GM23338 (cell line): ENCODE measurements around the gene FETUB. TPM values are rescaled to one million over a fixed set of nuclear protein-coding genes. Genes with fewer than 3 reads are reported as not detected.

Experiments
- ATAC-seq: fragments of 200-7000 bp; cut with Tn5 transposase; 3 replicates; pipeline ENCODE4 v1.9.1; 2020
- DNase-seq: peaks from one replicate; pipeline ENCODE4 v3.0.0-alpha.2; 2015; ENCODE audit warnings: low spot score
- H2AFZ ChIP-seq: fragments of 200-600 bp; sonication (generic); 2 replicates; pipeline ENCODE4 v1.8.0; 2016; ENCODE audit warnings: antibody characterized with exemption, mild to moderate bottlenecking, moderate library complexity
- H3F3A ChIP-seq: fragments of 200-600 bp; sonication (generic); replicated peaks from 2 replicates; pipeline ENCODE4 v1.8.0; 2017; ENCODE audit warnings: antibody characterized with exemption, mixed run types, low read depth
- H3K27ac ChIP-seq: fragments of 200-600 bp; sonication (generic); 2 replicates; pipeline ENCODE4 v1.6.1; 2016; ENCODE audit warnings: low read depth
- H3K27me3 ChIP-seq: fragments of 200-600 bp; sonication (generic); 2 replicates; pipeline ENCODE4 v1.8.0; 2016; ENCODE audit warnings: mild to moderate bottlenecking, mixed run types, moderate library complexity; ENCODE audit not compliant: insufficient read depth
- H3K36me3 ChIP-seq: fragments of 200-600 bp; sonication (generic); 2 replicates; pipeline ENCODE4 v1.8.0; 2016; ENCODE audit warnings: mild to moderate bottlenecking; ENCODE audit not compliant: insufficient read depth
- H3K4me1 ChIP-seq: fragments of 200-600 bp; sonication (generic); 2 replicates; pipeline ENCODE4 v1.8.0; 2016; ENCODE audit warnings: mild to moderate bottlenecking, moderate library complexity; ENCODE audit not compliant: insufficient read depth
- H3K4me2 ChIP-seq: fragments of 200-600 bp; sonication (generic); 2 replicates; pipeline ENCODE4 v1.7.1; 2017; ENCODE audit warnings: mixed run types
- H3K4me3 ChIP-seq: fragments of 200-600 bp; sonication (generic); 2 replicates; pipeline ENCODE4 v1.6.1; 2016; ENCODE audit warnings: mixed run types
- H3K79me2 ChIP-seq: fragments of 200-600 bp; sonication (generic); replicated peaks from 2 replicates; pipeline ENCODE4 v1.8.0; 2017; ENCODE audit warnings: mild to moderate bottlenecking; ENCODE audit not compliant: insufficient read depth
- H3K9me2 ChIP-seq: fragments of 200-600 bp; sonication (generic); 2 replicates; pipeline ENCODE4 v1.8.0; 2017; ENCODE audit not compliant: insufficient read depth
- H4K20me1 ChIP-seq: fragments of 200-600 bp; sonication (generic); replicated peaks from 2 replicates; pipeline ENCODE4 v1.8.0; 2017; ENCODE audit warnings: mild to moderate bottlenecking; ENCODE audit not compliant: insufficient read depth
- H3K27ac Mint-ChIP-seq: 2 replicates; pipeline ENCODE4 v1.8.0; 2020; ENCODE audit warnings: inconsistent platforms, mild to moderate bottlenecking, moderate library complexity, mixed read lengths
- H3K27me3 Mint-ChIP-seq: 3 replicates; pipeline ENCODE4 v1.8.0; 2022; ENCODE audit warnings: low read depth, mild to moderate bottlenecking, moderate library complexity, mixed read lengths, inconsistent platforms; ENCODE audit not compliant: insufficient read depth, poor library complexity
- H3K36me3 Mint-ChIP-seq: 3 replicates; pipeline ENCODE4 v1.8.0; 2021; ENCODE audit warnings: low read depth, mild to moderate bottlenecking, inconsistent platforms, moderate library complexity, mixed read lengths
- H3K4me1 Mint-ChIP-seq: 3 replicates; pipeline ENCODE4 v1.8.0; 2020; ENCODE audit warnings: mild to moderate bottlenecking, inconsistent platforms, mixed read lengths
- H3K4me3 Mint-ChIP-seq: 3 replicates; pipeline ENCODE4 v1.8.0; 2021; ENCODE audit warnings: moderate library complexity, mild to moderate bottlenecking, inconsistent platforms, mixed read lengths
- H3K9me3 Mint-ChIP-seq: 3 replicates; pipeline ENCODE4 v1.8.0; 2020; ENCODE audit warnings: moderate library complexity, mild to moderate bottlenecking, inconsistent platforms, mixed read lengths
- CREB1 ChIP-seq: fragments of 250-450 bp; sonication (Bioruptor Pico); IDR thresholded peaks from 2 replicates; pipeline ENCODE4 v1.5.0; 2020; ENCODE audit warnings: low read depth, mild to moderate bottlenecking, moderate library complexity
- EZH2 ChIP-seq: fragments of 200-600 bp; sonication (generic); IDR thresholded peaks from one replicate; pipeline ENCODE4 v1.8.0; 2017; ENCODE audit warnings: antibody characterized with exemption, mild to moderate bottlenecking, low read depth; ENCODE audit not compliant: unreplicated experiment
- EZH2phosphoT487 ChIP-seq: fragments of 200-600 bp; sonication (generic); IDR thresholded peaks from one replicate; pipeline ENCODE4 v1.8.1; 2018; ENCODE audit warnings: antibody characterized with exemption; ENCODE audit not compliant: unreplicated experiment
- JUNB ChIP-seq: IDR thresholded peaks from one replicate; pipeline ENCODE4 v1.6.1; 2016; ENCODE audit warnings: antibody characterized with exemption; ENCODE audit not compliant: unreplicated experiment
- NANOG ChIP-seq: IDR thresholded peaks from 2 replicates; pipeline ENCODE4 v1.6.1; 2016; ENCODE audit warnings: antibody characterized with exemption, borderline replicate concordance
- STAT1 ChIP-seq: IDR thresholded peaks from one replicate; pipeline ENCODE4 v1.6.1; 2016; ENCODE audit warnings: antibody characterized with exemption; ENCODE audit not compliant: unreplicated experiment
- ZNF331 ChIP-seq: fragments of 250-450 bp; sonication (Bioruptor Pico); IDR thresholded peaks from 2 replicates; pipeline ENCODE4 v1.5.0; 2020; ENCODE audit warnings: low read depth, mild to moderate bottlenecking, moderate library complexity
- polyA plus RNA-seq: library from polyadenylated mRNA; unstranded; fragments of >200 nt; fragmentation: Nextera tagmentation; extraction: Ambion mirVana; gene quantifications from 2 replicates; pipeline ENCODE4 v1.2.1, GENCODE V29; 2016
- total RNA-seq: library from RNA; depleted of rRNA; stranded (reverse); fragments of >200 nt; shearing (Covaris generic); gene quantifications from 2 replicates; pipeline ENCODE4 v1.2.3, GENCODE V29; 2014
- TF ChIP-seq, protein P1 (sequence below): IDR thresholded peaks from 2 replicates; pipeline ENCODE4 v1.6.1; 2016; ENCODE audit warnings: antibody characterized with exemption
- TF ChIP-seq, protein P2 (sequence below), 2 experiments: fragments of 200-600 bp in 1 of 2; sonication (generic) in 1 of 2; conservative IDR thresholded peaks; 2 replicates each; pipeline versions ENCODE4 v1.5.1 to v1.6.1; 2016 to 2017; ENCODE audit warnings: antibody characterized with exemption in 2 of 2, low read depth in 2 of 2, mild to moderate bottlenecking in 2 of 2, moderate library complexity in 1 of 2
- TF ChIP-seq, protein P3 (sequence below): fragments of 250-450 bp; sonication (Bioruptor Pico); IDR thresholded peaks from 2 replicates; pipeline ENCODE4 v1.5.0; 2020; ENCODE audit warnings: mild to moderate bottlenecking, moderate library complexity

FETUB gene
- total and polyA plus RNA-seq, 2 experiments from 2014 or later = 0.26 TPM; not detected in 1

DNA sequence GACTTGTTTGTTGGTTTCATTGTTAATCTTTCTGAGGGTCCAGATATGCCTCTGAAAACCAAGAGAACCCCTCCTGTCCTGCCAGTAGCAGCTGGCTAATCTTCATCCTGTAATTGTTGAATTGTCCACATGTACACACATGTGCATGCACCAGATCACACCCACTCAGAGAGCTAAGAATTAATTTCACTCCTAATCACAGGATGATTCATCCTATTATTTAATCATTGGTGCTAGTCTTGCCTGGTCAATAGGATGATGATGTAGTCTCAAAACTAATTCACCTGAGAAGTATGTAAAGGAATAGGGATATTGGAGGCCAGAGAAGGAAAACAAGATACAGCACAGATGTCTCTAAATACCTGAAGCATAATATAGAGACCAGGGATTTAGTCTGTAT lies 35.1 kb upstream of the FETUB start:
- no peaks in the 10 kb centered on the region for H3K27me3 Mint-ChIP-seq
- TF ChIP-seq STAT1 = no peak
- no peak for TF ChIP-seq ZNF331 (CRISPR knock-in tag)
- TF ChIP-seq EZH2 = no peak
- TF ChIP-seq, protein P1, sequence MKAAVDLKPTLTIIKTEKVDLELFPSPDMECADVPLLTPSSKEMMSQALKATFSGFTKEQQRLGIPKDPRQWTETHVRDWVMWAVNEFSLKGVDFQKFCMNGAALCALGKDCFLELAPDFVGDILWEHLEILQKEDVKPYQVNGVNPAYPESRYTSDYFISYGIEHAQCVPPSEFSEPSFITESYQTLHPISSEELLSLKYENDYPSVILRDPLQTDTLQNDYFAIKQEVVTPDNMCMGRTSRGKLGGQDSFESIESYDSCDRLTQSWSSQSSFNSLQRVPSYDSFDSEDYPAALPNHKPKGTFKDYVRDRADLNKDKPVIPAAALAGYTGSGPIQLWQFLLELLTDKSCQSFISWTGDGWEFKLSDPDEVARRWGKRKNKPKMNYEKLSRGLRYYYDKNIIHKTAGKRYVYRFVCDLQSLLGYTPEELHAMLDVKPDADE = no peak
- TF ChIP-seq JUNB = no peak
- TF ChIP-seq, protein P2, sequence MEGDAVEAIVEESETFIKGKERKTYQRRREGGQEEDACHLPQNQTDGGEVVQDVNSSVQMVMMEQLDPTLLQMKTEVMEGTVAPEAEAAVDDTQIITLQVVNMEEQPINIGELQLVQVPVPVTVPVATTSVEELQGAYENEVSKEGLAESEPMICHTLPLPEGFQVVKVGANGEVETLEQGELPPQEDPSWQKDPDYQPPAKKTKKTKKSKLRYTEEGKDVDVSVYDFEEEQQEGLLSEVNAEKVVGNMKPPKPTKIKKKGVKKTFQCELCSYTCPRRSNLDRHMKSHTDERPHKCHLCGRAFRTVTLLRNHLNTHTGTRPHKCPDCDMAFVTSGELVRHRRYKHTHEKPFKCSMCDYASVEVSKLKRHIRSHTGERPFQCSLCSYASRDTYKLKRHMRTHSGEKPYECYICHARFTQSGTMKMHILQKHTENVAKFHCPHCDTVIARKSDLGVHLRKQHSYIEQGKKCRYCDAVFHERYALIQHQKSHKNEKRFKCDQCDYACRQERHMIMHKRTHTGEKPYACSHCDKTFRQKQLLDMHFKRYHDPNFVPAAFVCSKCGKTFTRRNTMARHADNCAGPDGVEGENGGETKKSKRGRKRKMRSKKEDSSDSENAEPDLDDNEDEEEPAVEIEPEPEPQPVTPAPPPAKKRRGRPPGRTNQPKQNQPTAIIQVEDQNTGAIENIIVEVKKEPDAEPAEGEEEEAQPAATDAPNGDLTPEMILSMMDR (conservative IDR thresholded peaks at IDR 0.05; ENCODE audit: low read depth in 2 of 2) = no peak
- no peak for TF ChIP-seq EZH2phosphoT487
- TF ChIP-seq CREB1 = no peak
- TF ChIP-seq, protein P3, sequence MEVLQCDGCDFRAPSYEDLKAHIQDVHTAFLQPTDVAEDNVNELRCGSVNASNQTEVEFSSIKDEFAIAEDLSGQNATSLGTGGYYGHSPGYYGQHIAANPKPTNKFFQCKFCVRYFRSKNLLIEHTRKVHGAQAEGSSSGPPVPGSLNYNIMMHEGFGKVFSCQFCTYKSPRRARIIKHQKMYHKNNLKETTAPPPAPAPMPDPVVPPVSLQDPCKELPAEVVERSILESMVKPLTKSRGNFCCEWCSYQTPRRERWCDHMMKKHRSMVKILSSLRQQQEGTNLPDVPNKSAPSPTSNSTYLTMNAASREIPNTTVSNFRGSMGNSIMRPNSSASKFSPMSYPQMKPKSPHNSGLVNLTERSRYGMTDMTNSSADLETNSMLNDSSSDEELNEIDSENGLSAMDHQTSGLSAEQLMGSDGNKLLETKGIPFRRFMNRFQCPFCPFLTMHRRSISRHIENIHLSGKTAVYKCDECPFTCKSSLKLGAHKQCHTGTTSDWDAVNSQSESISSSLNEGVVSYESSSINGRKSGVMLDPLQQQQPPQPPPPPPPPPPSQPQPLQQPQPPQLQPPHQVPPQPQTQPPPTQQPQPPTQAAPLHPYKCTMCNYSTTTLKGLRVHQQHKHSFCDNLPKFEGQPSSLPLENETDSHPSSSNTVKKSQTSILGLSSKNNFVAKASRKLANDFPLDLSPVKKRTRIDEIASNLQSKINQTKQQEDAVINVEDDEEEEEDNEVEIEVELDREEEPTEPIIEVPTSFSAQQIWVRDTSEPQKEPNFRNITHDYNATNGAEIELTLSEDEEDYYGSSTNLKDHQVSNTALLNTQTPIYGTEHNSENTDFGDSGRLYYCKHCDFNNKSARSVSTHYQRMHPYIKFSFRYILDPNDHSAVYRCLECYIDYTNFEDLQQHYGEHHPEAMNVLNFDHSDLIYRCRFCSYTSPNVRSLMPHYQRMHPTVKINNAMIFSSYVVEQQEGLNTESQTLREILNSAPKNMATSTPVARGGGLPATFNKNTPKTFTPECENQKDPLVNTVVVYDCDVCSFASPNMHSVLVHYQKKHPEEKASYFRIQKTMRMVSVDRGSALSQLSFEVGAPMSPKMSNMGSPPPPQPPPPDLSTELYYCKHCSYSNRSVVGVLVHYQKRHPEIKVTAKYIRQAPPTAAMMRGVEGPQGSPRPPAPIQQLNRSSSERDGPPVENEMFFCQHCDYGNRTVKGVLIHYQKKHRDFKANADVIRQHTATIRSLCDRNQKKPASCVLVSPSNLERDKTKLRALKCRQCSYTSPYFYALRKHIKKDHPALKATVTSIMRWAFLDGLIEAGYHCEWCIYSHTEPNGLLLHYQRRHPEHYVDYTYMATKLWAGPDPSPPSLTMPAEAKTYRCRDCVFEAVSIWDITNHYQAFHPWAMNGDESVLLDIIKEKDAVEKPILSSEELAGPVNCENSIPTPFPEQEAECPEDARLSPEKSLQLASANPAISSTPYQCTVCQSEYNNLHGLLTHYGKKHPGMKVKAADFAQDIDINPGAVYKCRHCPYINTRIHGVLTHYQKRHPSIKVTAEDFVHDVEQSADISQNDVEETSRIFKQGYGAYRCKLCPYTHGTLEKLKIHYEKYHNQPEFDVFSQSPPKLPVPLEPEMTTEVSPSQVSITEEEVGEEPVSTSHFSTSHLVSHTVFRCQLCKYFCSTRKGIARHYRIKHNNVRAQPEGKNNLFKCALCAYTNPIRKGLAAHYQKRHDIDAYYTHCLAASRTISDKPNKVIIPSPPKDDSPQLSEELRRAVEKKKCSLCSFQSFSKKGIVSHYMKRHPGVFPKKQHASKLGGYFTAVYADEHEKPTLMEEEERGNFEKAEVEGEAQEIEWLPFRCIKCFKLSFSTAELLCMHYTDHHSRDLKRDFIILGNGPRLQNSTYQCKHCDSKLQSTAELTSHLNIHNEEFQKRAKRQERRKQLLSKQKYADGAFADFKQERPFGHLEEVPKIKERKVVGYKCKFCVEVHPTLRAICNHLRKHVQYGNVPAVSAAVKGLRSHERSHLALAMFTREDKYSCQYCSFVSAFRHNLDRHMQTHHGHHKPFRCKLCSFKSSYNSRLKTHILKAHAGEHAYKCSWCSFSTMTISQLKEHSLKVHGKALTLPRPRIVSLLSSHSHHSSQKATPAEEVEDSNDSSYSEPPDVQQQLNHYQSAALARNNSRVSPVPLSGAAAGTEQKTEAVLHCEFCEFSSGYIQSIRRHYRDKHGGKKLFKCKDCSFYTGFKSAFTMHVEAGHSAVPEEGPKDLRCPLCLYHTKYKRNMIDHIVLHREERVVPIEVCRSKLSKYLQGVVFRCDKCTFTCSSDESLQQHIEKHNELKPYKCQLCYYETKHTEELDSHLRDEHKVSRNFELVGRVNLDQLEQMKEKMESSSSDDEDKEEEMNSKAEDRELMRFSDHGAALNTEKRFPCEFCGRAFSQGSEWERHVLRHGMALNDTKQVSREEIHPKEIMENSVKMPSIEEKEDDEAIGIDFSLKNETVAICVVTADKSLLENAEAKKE (CRISPR knock-in tag) = no peak
- no peak for TF ChIP-seq NANOG

More for the DNA sequence above, 35.1 kb upstream of the FETUB start:
- Histone ChIP-seq H3K27me3 (no peaks in the 10 kb centered on the region), H3K4me2 (no peak overlapping the region), H3K27ac (no peak overlapping the region), H3K4me1 (no peaks in the 10 kb centered on the region), H3F3A (no peaks in the 10 kb centered on the region), H3K4me3 (no peak overlapping the region), H2AFZ (no peak overlapping the region), H3K9me2 (no peaks in the 10 kb centered on the region), H4K20me1 (no peaks in the 10 kb centered on the region), H3K36me3 (no peaks in the 10 kb centered on the region), H3K79me2 (no peaks in the 10 kb centered on the region)
- H3K27ac Mint-ChIP-seq = no peak overlapping the region
- H3K4me1 Mint-ChIP-seq = peaks cover 3% of the 10 kb centered on the region; the same call in 1 of the 3 replicates
- no peak for ATAC-seq
- DNase-seq = no peak
- H3K9me3 Mint-ChIP-seq = no peaks in the 10 kb centered on the region
- no peaks in the 10 kb centered on the region for H3K36me3 Mint-ChIP-seq
- H3K4me3 Mint-ChIP-seq = no peak overlapping the region
